Measurements from ENCODE around the gene TSSK1B. TPM values are rescaled to one million over a fixed set of nuclear protein-coding genes. Genes with fewer than 3 reads are reported as not detected.
"Not testable (repeated sequence)": the region's sequence is repeated elsewhere in the genome, so short reads cannot be mapped to it uniquely, and the experiment has no call there.

Gene TSSK1B
- total RNA-seq, 1 experiment from 2014 or later = not detected

GRCh38 chr5:113433862-113434612, 752 bp downstream of the TSSK1B start:
- Histone ChIP-seq H3K4me3 (ENCODE audit: insufficient read depth, low read depth, low read length) (no peak overlapping the region), H3K27me3 (ENCODE audit: control insufficient read depth, insufficient read depth, low read length) (no peaks in the 10 kb centered on the region), H3K36me3 (replicated peaks; ENCODE audit: control insufficient read depth, insufficient read depth, low read length) (no peaks in the 10 kb centered on the region)
- DNase-seq = no peak

GRCh38 chr5:113433071-113433470, 1.7 kb downstream of the TSSK1B start:
- Histone ChIP-seq H3K36me3 (replicated peaks; ENCODE audit: control insufficient read depth, insufficient read depth, low read length) (no peaks in the 10 kb centered on the region), H3K4me3 (ENCODE audit: insufficient read depth, low read depth, low read length) (no peak overlapping the region), H3K27me3 (ENCODE audit: control insufficient read depth, insufficient read depth, low read length) (no peaks in the 10 kb centered on the region)
- peak; percentile 36 for DNase-seq

- no peak for DNase-seq
- no peaks in the 10 kb centered on the region for H3K27me3 ChIP-seq (ENCODE audit: control insufficient read depth, insufficient read depth, low read length)
- H3K36me3 ChIP-seq (replicated peaks; ENCODE audit: control insufficient read depth, insufficient read depth, low read length) = no peaks in the 10 kb centered on the region
- no peak overlapping the region for H3K4me3 ChIP-seq (ENCODE audit: insufficient read depth, low read depth, low read length)
Measured at GRCh38 chr5:113427871-113428574, 6.8 kb downstream of the TSSK1B start.

- Histone ChIP-seq H3K27me3 (ENCODE audit: control insufficient read depth, insufficient read depth, low read length) (no peaks in the 10 kb centered on the region), H3K36me3 (replicated peaks; ENCODE audit: control insufficient read depth, insufficient read depth, low read length) (no peaks in the 10 kb centered on the region), H3K4me3 (ENCODE audit: insufficient read depth, low read depth, low read length) (no peak overlapping the region)
- no peak for DNase-seq
Measured at GRCh38 chr5:113425909-113426308, 8.9 kb downstream of the TSSK1B start.

- Histone ChIP-seq H3K4me3 (ENCODE audit: insufficient read depth, low read depth, low read length) (no peak overlapping the region), H3K27me3 (ENCODE audit: control insufficient read depth, insufficient read depth, low read length) (no peaks in the 10 kb centered on the region), H3K36me3 (replicated peaks; ENCODE audit: control insufficient read depth, insufficient read depth, low read length) (no peaks in the 10 kb centered on the region)
- no peak for DNase-seq
Measured at GRCh38 chr5:113421693-113422092, 13.1 kb downstream of the TSSK1B start.

- no peak for DNase-seq
- Histone ChIP-seq H3K4me3 (ENCODE audit: insufficient read depth, low read depth, low read length) (no peak overlapping the region), H3K36me3 (replicated peaks; ENCODE audit: control insufficient read depth, insufficient read depth, low read length) (no peaks in the 10 kb centered on the region), H3K27me3 (ENCODE audit: control insufficient read depth, insufficient read depth, low read length) (no peaks in the 10 kb centered on the region)
Measured at GRCh38 chr5:113405530-113405929, 29.3 kb downstream of the TSSK1B start.

- H3K36me3 ChIP-seq (replicated peaks; ENCODE audit: control insufficient read depth, insufficient read depth, low read length) = no peaks in the 10 kb centered on the region
- no peak overlapping the region for H3K4me3 ChIP-seq (ENCODE audit: insufficient read depth, low read depth, low read length)
- DNase-seq = no peak
- H3K27me3 ChIP-seq (ENCODE audit: control insufficient read depth, insufficient read depth, low read length) = no peaks in the 10 kb centered on the region
Measured at GRCh38 chr5:113404269-113404668, 30.5 kb downstream of the TSSK1B start.

- not testable (repeated sequence) for H3K27me3 ChIP-seq (ENCODE audit: control insufficient read depth, insufficient read depth, low read length); H3K4me3 ChIP-seq (ENCODE audit: insufficient read depth, low read depth, low read length); DNase-seq; H3K36me3 ChIP-seq (replicated peaks; ENCODE audit: control insufficient read depth, insufficient read depth, low read length)
Measured at GRCh38 chr5:113397986-113398385, 36.8 kb downstream of the TSSK1B start.

- no peak for DNase-seq
- Histone ChIP-seq H3K27me3 (ENCODE audit: control insufficient read depth, insufficient read depth, low read length) (no peaks in the 10 kb centered on the region), H3K4me3 (ENCODE audit: insufficient read depth, low read depth, low read length) (no peak overlapping the region), H3K36me3 (replicated peaks; ENCODE audit: control insufficient read depth, insufficient read depth, low read length) (no peaks in the 10 kb centered on the region)
Measured at GRCh38 chr5:113397046-113397445, 37.7 kb downstream of the TSSK1B start.

GRCh38 chr5:113394658-113395057, 40.1 kb downstream of the TSSK1B start:
- Histone ChIP-seq H3K27me3 (ENCODE audit: control insufficient read depth, insufficient read depth, low read length) (no peaks in the 10 kb centered on the region), H3K36me3 (replicated peaks; ENCODE audit: control insufficient read depth, insufficient read depth, low read length) (no peaks in the 10 kb centered on the region), H3K4me3 (ENCODE audit: insufficient read depth, low read depth, low read length) (no peak overlapping the region)
- DNase-seq = no peak

GRCh38 chr5:113390224-113390623, 44.6 kb downstream of the TSSK1B start:
- Histone ChIP-seq H3K36me3 (replicated peaks; ENCODE audit: control insufficient read depth, insufficient read depth, low read length) (no peaks in the 10 kb centered on the region), H3K27me3 (ENCODE audit: control insufficient read depth, insufficient read depth, low read length) (no peaks in the 10 kb centered on the region), H3K4me3 (ENCODE audit: insufficient read depth, low read depth, low read length) (no peak overlapping the region)
- no peak for DNase-seq

GRCh38 chr5:113389116-113389515, 45.7 kb downstream of the TSSK1B start:
- no peaks in the 10 kb centered on the region for H3K36me3 ChIP-seq (replicated peaks; ENCODE audit: control insufficient read depth, insufficient read depth, low read length)
- no peaks in the 10 kb centered on the region for H3K27me3 ChIP-seq (ENCODE audit: control insufficient read depth, insufficient read depth, low read length)
- no peak for DNase-seq
- H3K4me3 ChIP-seq (ENCODE audit: insufficient read depth, low read depth, low read length) = no peak overlapping the region

- H3K27me3 ChIP-seq (ENCODE audit: control insufficient read depth, insufficient read depth, low read length) = no peaks in the 10 kb centered on the region
- no peak overlapping the region for H3K4me3 ChIP-seq (ENCODE audit: insufficient read depth, low read depth, low read length)
- DNase-seq = no peak
- no peaks in the 10 kb centered on the region for H3K36me3 ChIP-seq (replicated peaks; ENCODE audit: control insufficient read depth, insufficient read depth, low read length)
Measured at GRCh38 chr5:113387844-113388243, 46.9 kb downstream of the TSSK1B start.

- Histone ChIP-seq H3K4me3 (ENCODE audit: insufficient read depth, low read depth, low read length) (no peak overlapping the region), H3K36me3 (replicated peaks; ENCODE audit: control insufficient read depth, insufficient read depth, low read length) (no peaks in the 10 kb centered on the region), H3K27me3 (ENCODE audit: control insufficient read depth, insufficient read depth, low read length) (no peaks in the 10 kb centered on the region)
- no peak for DNase-seq
Measured at GRCh38 chr5:113384782-113385285, 50.0 kb downstream of the TSSK1B start.

GRCh38 chr5:113382731-113383130, 52.1 kb downstream of the TSSK1B start:
- no peak overlapping the region for H3K4me3 ChIP-seq (ENCODE audit: insufficient read depth, low read depth, low read length)
- H3K36me3 ChIP-seq (replicated peaks; ENCODE audit: control insufficient read depth, insufficient read depth, low read length) = no peaks in the 10 kb centered on the region

More at GRCh38 chr5:113382731-113383130, 52.1 kb downstream of the TSSK1B start:
- H3K27me3 ChIP-seq (ENCODE audit: control insufficient read depth, insufficient read depth, low read length) = no peaks in the 10 kb centered on the region
- DNase-seq = no peak

Measured in H7 (cell line).